HepG2 (cell line): Measurements from ENCODE around the gene BATF3. TPM values are rescaled to one million over a fixed set of nuclear protein-coding genes. Genes with fewer than 3 reads are reported as not detected.
"Not testable (repeated sequence)": the region's sequence is repeated elsewhere in the genome, so short reads cannot be mapped to it uniquely, and the experiment has no call there.

ENCODE experiments used
- ATAC-seq: fragments of 200-7000 bp; cut with Tn5 transposase; 3 replicates; pipeline ENCODE4 v1.9.1; 2020; ENCODE audit warnings: mild to moderate bottlenecking, moderate library complexity
- BruUV-seq: library from RNA; stranded (reverse); fragments of 400-500 nt; replicated peaks from 2 replicates; lab custom pipeline; 2021; lab: Mats Ljungman, UMichigan
- CTCF ChIA-PET: fragments of 300-600 bp; formaldehyde crosslinking; extraction: SDS; loops from one replicate; lab custom pipeline; 2021; ENCODE audit warnings: low total read pairs, inconsistent platforms, low intra/inter-chr PET ratio; lab: Yijun Ruan, JAX
- POLR2A ChIA-PET: fragments of 350-600 bp; sonication (Branson Sonifier 250); formaldehyde crosslinking; loops from one replicate; lab custom pipeline; 2020; ENCODE audit warnings: antibody characterized with exemption, inconsistent platforms; lab: Yijun Ruan, JAX
- DNase-seq: peaks from one replicate; pipeline ENCODE4 v3.0.0-alpha.2; 2015; ENCODE audit warnings: low spot score
- FAIRE-seq: peaks from 3 replicates; lab custom pipeline; 2011; peaks lifted over from hg19 to GRCh38; lab: Jason Lieb, UNC
- H2AFZ ChIP-seq: one replicate; pipeline ENCODE4 v1.6.1; 2011; ENCODE audit warnings: low read length, inconsistent platforms
- H3K27ac ChIP-seq: fragments of 300-600 bp; 3 replicates; pipeline ENCODE4 v1.8.0; 2011; ENCODE audit warnings: mixed run types, mild to moderate bottlenecking, mixed read lengths, low read length, inconsistent platforms; ENCODE audit not compliant: insufficient read depth; ENCODE audit errors: extremely low read length
- H3K27me3 ChIP-seq, 2 experiments: fragments of 200-600 bp in 1 of 2; 2 replicates in 1 of 2; 3 replicates in 1 of 2; pipeline versions ENCODE4 v1.6.0 to v1.8.0; 2011; ENCODE audit warnings: low read length in 2 of 2, mild to moderate bottlenecking in 2 of 2, moderate library complexity in 2 of 2, inconsistent platforms in 1 of 2; ENCODE audit not compliant: insufficient read depth in 2 of 2, control insufficient read depth in 1 of 2
- H3K36me3 ChIP-seq, 2 experiments: fragments of 200-600 bp in 1 of 2; replicated peaks in 1 of 2; 2 replicates in 1 of 2; 3 replicates in 1 of 2; pipeline versions ENCODE4 v1.5.1 to v1.8.0; 2011; ENCODE audit warnings: low read length in 2 of 2, inconsistent platforms in 1 of 2; ENCODE audit not compliant: insufficient read depth in 2 of 2, control insufficient read depth in 1 of 2
- H3K4me1 ChIP-seq: 2 replicates; pipeline ENCODE4 v1.5.1; 2012; ENCODE audit warnings: low read length, inconsistent platforms; ENCODE audit not compliant: insufficient read depth
- H3K4me2 ChIP-seq: 2 replicates; pipeline ENCODE4 v1.6.0; 2011; ENCODE audit warnings: low read depth, low read length, inconsistent platforms
- H3K4me3 ChIP-seq, 3 experiments: fragments of 200-600 bp in 1 of 3; sonication (generic), shearing (Covaris generic) in 1 of 3; replicated peaks in 1 of 3; 2 replicates each; pipeline ENCODE4 v1.5.1; 2011 to 2016; ENCODE audit warnings: low read length in 3 of 3, inconsistent platforms in 2 of 3, low read depth in 2 of 3, mild to moderate bottlenecking in 2 of 3, control low read depth in 1 of 3, mixed read lengths in 1 of 3; ENCODE audit not compliant: insufficient read depth in 1 of 3
- H3K79me2 ChIP-seq: one replicate; pipeline ENCODE4 v1.6.1; 2011; ENCODE audit warnings: low read length, inconsistent platforms; ENCODE audit not compliant: insufficient read depth
- H3K9ac ChIP-seq: 2 replicates; pipeline ENCODE4 v1.6.0; 2011; ENCODE audit warnings: mild to moderate bottlenecking, low read depth, low read length, inconsistent platforms; ENCODE audit not compliant: insufficient read depth
- H3K9me3 ChIP-seq: 2 replicates; pipeline ENCODE4 v1.5.1; 2012; ENCODE audit warnings: mild to moderate bottlenecking, low read length
- H4K20me1 ChIP-seq: 2 replicates; pipeline ENCODE4 v1.6.0; 2011; ENCODE audit warnings: inconsistent platforms, mild to moderate bottlenecking, low read length, moderate library complexity; ENCODE audit not compliant: insufficient read depth
- HNRNPL ChIP-seq: fragments of 200-400 bp; formaldehyde crosslinking; IDR thresholded peaks from 2 replicates; pipeline ENCODE4 v1.6.1; 2017; ENCODE audit warnings: mild to moderate bottlenecking, low read depth, low read length
- TSC22D2 ChIP-seq: sonication (generic); formaldehyde crosslinking; IDR thresholded peaks from 2 replicates; pipeline ENCODE4 v1.5.1; 2020; ENCODE audit warnings: missing genetic modification reagents, mild to moderate bottlenecking, borderline replicate concordance
- ZBTB33 ChIP-seq: sonication (generic); formaldehyde crosslinking; IDR thresholded peaks from 2 replicates; pipeline ENCODE4 v1.4.0; 2020; ENCODE audit warnings: missing genetic modification reagents
- ZBTB38 ChIP-seq: sonication (generic); formaldehyde crosslinking; IDR thresholded peaks from 2 replicates; pipeline ENCODE4 v1.5.1; 2020; ENCODE audit warnings: mild to moderate bottlenecking, missing genetic modification reagents
- ZFP82 ChIP-seq: sonication (generic); formaldehyde crosslinking; IDR thresholded peaks from 2 replicates; pipeline ENCODE4 v1.5.1; 2020; ENCODE audit warnings: mild to moderate bottlenecking, missing genetic modification reagents, borderline replicate concordance
- ZNF280D ChIP-seq: sonication (generic); formaldehyde crosslinking; IDR thresholded peaks from 2 replicates; pipeline ENCODE4 v1.5.1; 2020; ENCODE audit warnings: mild to moderate bottlenecking, missing genetic modification reagents
- ZNF580 ChIP-seq: IDR thresholded peaks from 2 replicates; pipeline ENCODE4 v1.6.1; 2016; ENCODE audit warnings: low read depth, borderline replicate concordance
- WGBS: methylation state at CpG from one replicate; pipeline ENCODE4 v1.1.6; 2017; ENCODE audit warnings: low lambda C conversion rate; 5-methylcytosine and 5-hydroxymethylcytosine counted together
- in situ Hi-C: cut with HindIII; loops from 2 replicates; pipeline ENCODE4 v1.10.0; 2017; ENCODE audit warnings: low pct_unique_long_range_greater_than_20kb; ENCODE audit not compliant: extremely low pct_ligation_motif_present
- intact Hi-C: fragments of 100-400 bp; cut with micrococcal nuclease; formaldehyde crosslinking; loops from one replicate; pipeline ENCODE4 v1.10.0; 2022; ENCODE audit not compliant: unreplicated experiment
- polyA plus RNA-seq, 8 experiments: library from polyadenylated mRNA; depleted of rRNA in 3 of 8; stranded (reverse) in 7 of 8; unstranded in 1 of 8; fragments of >200 nt; fragmentation: Illumina TruSeq in 4 of 8; extraction: Trizol in 4 of 8; gene quantifications; 2 replicates each; pipeline versions ENCODE4 v1.2.1 to v1.2.3, GENCODE V29; 2011 to 2016; ENCODE audit warnings: low read depth in 4 of 8, missing spikeins in 1 of 8, mixed read lengths in 1 of 8; ENCODE audit not compliant: insufficient read depth in 1 of 8
- total RNA-seq, 5 experiments: library from RNA; depleted of rRNA; stranded (reverse); fragments of >200 nt; fragmentation: Illumina TruSeq; extraction: Trizol; gene quantifications; 2 replicates each; pipeline ENCODE4 v1.2.3, GENCODE V29; 2016; ENCODE audit warnings: low read depth in 1 of 5

BATF3 gene
- total and polyA plus RNA-seq, 2 of the 13 experiments (the other 11 are each of a cell fraction or from before 2014, with no cell fraction given) = 0.13 TPM; not detected in 1

GRCh38 chr1:212728606-212729005 is 29.0 kb upstream of the BATF3 start (continued):
- TF ChIP-seq TSC22D2 (CRISPR knock-in tag) (no peak), HNRNPL (no peak), ZFP82 (no peak), ZNF280D (no peak)

GRCh38 chr1:212727386-212728181 is 27.9 kb upstream of the BATF3 start:
- 93% methylated on average over 13 of the region's 13 CpGs for WGBS
- intact Hi-C loops = no loop called here

GRCh38 chr1:212724679-212725078 is 25.0 kb upstream of the BATF3 start:
- H3K36me3 ChIP-seq, CTCF ChIA-PET, H3K4me3 ChIP-seq, H3K27me3 ChIP-seq, in situ Hi-C loops, H3K9me3 ChIP-seq, intact Hi-C loops, H3K27ac ChIP-seq, H4K20me1 ChIP-seq, H2AFZ ChIP-seq, POLR2A ChIA-PET, DNase-seq, H3K79me2 ChIP-seq, H3K4me2 ChIP-seq, FAIRE-seq, ATAC-seq, H3K9ac ChIP-seq, BruUV-seq: not testable (repeated sequence)
- 95% methylated on average over 11 of the region's 34 CpGs for WGBS
- H3K4me1 ChIP-seq = peaks cover 81% of the 10 kb centered on the region

More at GRCh38 chr1:212727386-212728181, 27.9 kb upstream of the BATF3 start:
- no peak overlapping the region for H3K4me2 ChIP-seq
- FAIRE-seq = no peak
- H3K79me2 ChIP-seq = no peaks in the 10 kb centered on the region
- no peaks in the 10 kb centered on the region for H3K9me3 ChIP-seq
- no peak for ATAC-seq
- H3K27ac ChIP-seq = peak overlapping the region; percentile 75
- BruUV-seq = no TSS peak
- peaks cover 0 to 2% of the 10 kb centered on the region in 2 experiments; a peak in 3 of 5 replicates for H3K36me3 ChIP-seq
- POLR2A ChIA-PET = no interaction called here
- no peak overlapping the region for H3K4me3 ChIP-seq
- H3K27me3 ChIP-seq = no peaks in the 10 kb centered on the region
- CTCF ChIA-PET = no interaction called here
- no peaks in the 10 kb centered on the region for H4K20me1 ChIP-seq
- in situ Hi-C loops = no loop called here
- H3K4me1 ChIP-seq = peaks cover 70% of the 10 kb centered on the region
- no peak overlapping the region for H3K9ac ChIP-seq
- no peak overlapping the region for H2AFZ ChIP-seq
- no peak for DNase-seq
- no peak for TF ChIP-seq ZNF580
- peak; percentile 50; the same call in 1 of the 2 replicates for TF ChIP-seq ZBTB38 (CRISPR knock-in tag)
- peak; percentile 84 for TF ChIP-seq ZBTB33
- TF ChIP-seq, all 625 proteins: peak for 2
